ENCODE data around the gene MRAP.

The MRAP gene

DNA sequence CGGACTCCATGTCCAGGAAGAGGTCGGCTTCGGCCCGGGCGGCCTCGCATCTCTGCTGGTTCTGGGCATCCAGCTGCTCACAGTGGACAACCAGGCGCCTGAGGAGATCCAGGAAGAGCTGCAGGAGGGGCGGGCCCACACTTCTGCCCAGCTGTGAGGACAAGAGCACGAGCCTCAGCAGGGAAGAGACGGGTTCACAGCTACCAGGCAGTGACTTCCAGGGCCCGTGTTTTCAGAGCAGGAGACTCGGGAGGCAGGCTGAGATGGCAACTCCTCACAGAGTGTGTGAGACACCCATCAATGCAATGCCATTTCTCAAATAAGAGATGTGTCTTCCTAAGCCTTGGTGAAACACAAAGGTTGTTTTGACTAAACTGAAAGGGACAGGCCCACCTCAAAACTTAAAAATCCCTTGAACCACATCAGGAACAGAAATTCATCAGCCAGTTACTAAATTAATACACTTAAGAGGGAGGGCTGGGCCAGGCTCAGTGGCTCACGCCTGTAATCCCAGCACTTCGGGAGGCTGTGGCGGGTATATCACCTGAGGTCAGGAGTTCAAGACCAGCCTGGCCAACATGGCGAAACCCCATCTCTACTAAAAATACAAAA lies 50.8 kb downstream of the MRAP start:
- no peak for DNase-seq (ENCODE audit: low read depth)

GRCh38 chr21:32350211-32350980 lies 51.7 kb downstream of the MRAP start:
- DNase-seq (ENCODE audit: low read depth) = no peak

DNA sequence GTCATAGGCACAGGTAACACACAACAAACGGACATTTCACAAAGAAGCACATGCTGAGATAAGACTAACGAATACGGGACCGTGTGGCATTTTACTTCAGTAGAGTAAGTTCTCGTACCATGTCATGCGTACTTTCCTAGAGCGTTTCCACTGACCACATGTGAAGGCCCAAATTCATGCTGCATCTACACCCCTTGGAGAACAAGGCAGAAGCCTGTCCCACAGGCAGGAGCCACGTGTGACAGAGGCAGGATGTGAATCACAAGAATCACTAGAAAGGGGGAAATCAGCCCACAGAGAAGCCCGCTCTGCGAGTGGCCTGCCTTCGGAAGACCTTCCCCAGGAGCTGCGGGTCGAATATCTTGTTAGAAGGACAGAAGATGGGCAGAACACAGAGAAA lies 52.3 kb downstream of the MRAP start:
- no peak for DNase-seq (ENCODE audit: low read depth)

DNA sequence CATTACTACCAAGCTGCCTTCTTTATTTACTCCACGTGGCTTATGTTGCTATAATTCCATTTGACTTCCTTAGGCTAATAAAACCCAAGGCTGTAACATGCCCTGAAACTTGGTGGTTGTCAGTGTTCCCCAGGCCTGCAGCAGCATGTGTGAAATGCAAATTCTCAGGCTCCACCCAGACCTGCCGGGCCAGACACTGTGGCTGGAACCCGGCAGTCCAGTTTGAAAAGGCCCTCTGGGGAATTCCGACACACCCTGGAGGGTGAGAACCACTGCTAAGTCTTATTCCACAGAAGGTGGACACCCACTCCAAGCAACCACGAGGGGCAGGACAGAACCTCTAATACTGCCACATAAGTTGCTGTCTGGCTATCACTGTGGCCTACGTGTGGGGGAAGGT lies 52.8 kb downstream of the MRAP start:
- no peak for DNase-seq (ENCODE audit: low read depth)

- no peak for DNase-seq (ENCODE audit: low read depth)
Observed at GRCh38 chr21:32352526-32352925, 53.9 kb downstream of the MRAP start.

DNA sequence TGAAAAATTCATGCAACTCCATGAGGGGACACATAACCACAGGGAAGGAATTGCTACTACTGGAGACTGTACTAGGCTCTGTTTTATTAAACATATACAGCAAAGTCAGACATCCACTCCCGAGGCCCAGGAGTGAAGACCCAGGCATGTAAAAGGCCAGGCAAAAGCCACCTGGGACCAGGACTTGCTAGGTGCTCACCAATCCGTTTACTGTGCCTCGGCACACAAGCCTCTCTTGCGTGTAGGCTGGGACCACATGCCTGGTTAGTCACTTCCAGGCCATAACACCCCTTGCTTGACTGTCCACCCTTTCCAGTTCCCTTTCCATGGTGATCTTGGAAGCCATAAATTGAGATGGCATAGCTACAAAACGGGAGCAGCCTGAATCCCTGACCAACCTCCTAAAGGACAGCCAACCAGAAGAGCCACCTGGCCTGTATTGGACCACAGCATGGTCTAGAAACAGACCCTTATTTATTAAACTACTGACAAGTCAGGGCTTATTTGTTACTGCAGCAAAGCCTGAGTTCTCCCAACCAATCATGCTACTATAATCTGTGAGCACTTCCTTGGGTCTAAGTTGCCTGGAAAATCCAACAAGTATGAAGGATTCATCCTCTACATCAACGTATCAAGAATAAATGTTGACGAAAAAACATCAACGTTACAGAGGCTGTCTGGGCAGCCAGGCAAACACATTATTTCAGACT lies 54.5 kb downstream of the MRAP start:
- DNase-seq (ENCODE audit: low read depth) = no peak

DNA sequence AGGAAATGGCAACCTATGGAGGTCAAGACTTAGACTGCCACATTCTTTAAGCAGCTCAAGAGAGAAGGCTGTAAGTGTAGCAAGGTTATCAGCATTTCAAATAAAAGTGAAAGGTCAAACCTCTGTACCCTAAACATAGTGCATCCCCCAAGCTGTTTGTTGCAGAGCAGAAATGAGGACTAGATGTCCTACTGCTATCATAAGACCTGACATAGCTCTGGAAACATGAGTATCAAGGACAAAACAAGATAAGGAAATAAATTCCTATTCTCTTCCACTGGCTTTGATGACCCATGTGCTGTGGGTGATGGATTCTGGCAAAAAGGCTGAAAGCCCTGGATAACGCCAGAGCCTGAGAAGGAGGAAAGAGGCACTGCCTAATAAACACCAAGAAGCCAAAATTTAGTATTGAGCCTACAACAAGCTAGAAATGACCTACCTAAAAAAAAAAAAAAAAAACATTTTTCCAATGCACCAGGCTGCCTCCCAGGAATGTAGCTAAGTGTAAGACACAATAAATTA lies 58.3 kb downstream of the MRAP start:
- DNase-seq (ENCODE audit: low read depth) = no peak

DNA sequence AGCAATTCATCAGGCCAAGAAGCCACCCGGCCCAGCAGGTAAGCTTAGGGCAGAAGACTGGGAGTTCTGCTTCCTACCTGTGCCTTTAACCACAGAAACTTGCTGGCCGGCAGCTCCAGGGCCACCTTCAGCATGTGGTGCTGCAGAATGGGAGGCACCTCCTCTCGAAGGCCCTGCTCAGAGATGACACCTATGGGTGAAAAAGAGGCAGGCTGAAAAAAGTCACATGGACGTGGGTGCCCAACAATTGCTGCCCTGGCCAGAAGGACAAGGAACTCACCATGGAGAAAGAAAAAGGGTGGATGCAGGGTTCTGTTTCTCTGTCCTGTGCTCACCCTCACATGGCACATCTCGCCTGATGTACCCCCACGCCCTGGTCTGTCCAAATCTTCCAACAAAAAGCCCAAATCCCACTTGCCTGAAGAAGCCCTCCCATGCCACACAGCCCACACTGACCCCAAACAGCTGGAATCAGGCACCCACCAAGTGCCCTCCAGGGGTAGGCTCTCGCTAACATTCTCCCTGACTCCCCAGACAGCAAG lies 61.1 kb downstream of the MRAP start:
- no peak for DNase-seq (ENCODE audit: low read depth)

DNA sequence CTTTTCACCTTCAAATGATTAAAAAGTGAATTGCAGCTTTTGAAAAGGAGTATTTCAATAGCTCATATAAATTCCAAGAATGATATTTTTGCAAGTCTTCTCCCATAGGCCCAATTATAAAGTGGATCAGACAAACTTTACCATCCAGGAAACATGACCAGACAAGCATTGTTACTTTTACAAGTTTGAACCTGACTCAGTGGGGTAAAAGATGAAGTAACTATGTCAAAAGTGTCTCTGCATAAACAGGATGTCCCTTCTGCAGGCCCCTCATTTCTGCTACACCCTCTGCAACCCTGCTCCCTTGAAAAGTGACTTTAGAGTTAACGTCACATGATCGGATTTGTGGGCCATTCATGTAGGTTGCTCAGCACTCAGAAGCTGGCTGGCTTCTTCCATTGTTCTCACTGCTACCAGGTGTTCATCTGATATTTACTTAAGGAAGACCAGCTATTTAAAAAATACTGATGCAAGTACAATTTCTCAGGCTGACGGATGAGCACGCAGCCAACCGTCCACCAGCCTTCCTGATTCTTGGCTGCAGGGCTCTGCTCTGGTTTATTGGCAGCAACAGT lies 61.8 kb downstream of the MRAP start:
- DNase-seq (ENCODE audit: low read depth) = no peak
